BE2C (cell line): ENCODE measurements around the gene PADI6.

Experiments used
- DNase-seq: peaks from one replicate; pipeline ENCODE4 v3.0.0-alpha.2; 2020
- H3K27me3 ChIP-seq: fragments of 250-450 bp; sonication (Bioruptor Pico); 2 replicates; pipeline ENCODE4 v1.5.1; 2020; ENCODE audit warnings: mild to moderate bottlenecking
- H3K36me3 ChIP-seq: fragments of 250-450 bp; sonication (Bioruptor Pico); 2 replicates; pipeline ENCODE4 v1.5.1; 2020; ENCODE audit warnings: mild to moderate bottlenecking
- H3K4me1 ChIP-seq: fragments of 250-450 bp; sonication (Bioruptor Pico); 2 replicates; pipeline ENCODE4 v1.5.1; 2020
- H3K4me3 ChIP-seq: 2 replicates; pipeline ENCODE4 v1.5.1; 2011; ENCODE audit warnings: low read depth, low read length
- H3K9me3 ChIP-seq: fragments of 250-450 bp; sonication (Bioruptor Pico); 2 replicates; pipeline ENCODE4 v1.5.1; 2020
- CTCF ChIP-seq: IDR thresholded peaks from 2 replicates; pipeline ENCODE4 v1.5.1; 2012; ENCODE audit warnings: mild to moderate bottlenecking, low read depth, low read length

PADI6 gene

GRCh38 chr1:17360272-17360956, 11.6 kb upstream of the PADI6 start:
- TF ChIP-seq CTCF = no peak
- H3K4me1 ChIP-seq = no peaks in the 10 kb centered on the region
- no peaks in the 10 kb centered on the region for H3K36me3 ChIP-seq
- no peaks in the 10 kb centered on the region for H3K9me3 ChIP-seq
- no peak overlapping the region for H3K4me3 ChIP-seq
- no peak for DNase-seq
- no peaks in the 10 kb centered on the region for H3K27me3 ChIP-seq

GRCh38 chr1:17361687-17362086, 10.3 kb upstream of the PADI6 start:
- H3K27me3 ChIP-seq = no peaks in the 10 kb centered on the region
- H3K4me1 ChIP-seq = no peaks in the 10 kb centered on the region
- no peak for TF ChIP-seq CTCF
- no peaks in the 10 kb centered on the region for H3K9me3 ChIP-seq
- H3K36me3 ChIP-seq = no peaks in the 10 kb centered on the region
- H3K4me3 ChIP-seq = no peak overlapping the region
- no peak for DNase-seq

- Histone ChIP-seq H3K4me1 (no peaks in the 10 kb centered on the region), H3K4me3 (no peak overlapping the region), H3K9me3 (no peaks in the 10 kb centered on the region), H3K27me3 (no peaks in the 10 kb centered on the region), H3K36me3 (no peaks in the 10 kb centered on the region)
- DNase-seq = no peak
- no peak for TF ChIP-seq CTCF
Measured at GRCh38 chr1:17363351-17363750, 8.6 kb upstream of the PADI6 start.

- Histone ChIP-seq H3K4me3 (no peak overlapping the region), H3K9me3 (no peaks in the 10 kb centered on the region), H3K36me3 (no peaks in the 10 kb centered on the region), H3K4me1 (no peaks in the 10 kb centered on the region), H3K27me3 (no peaks in the 10 kb centered on the region)
- no peak for TF ChIP-seq CTCF
- no peak for DNase-seq
Measured at GRCh38 chr1:17363771-17364170, 8.2 kb upstream of the PADI6 start.

- no peak overlapping the region for H3K4me3 ChIP-seq
- DNase-seq = no peak
- H3K9me3 ChIP-seq = no peaks in the 10 kb centered on the region
- no peaks in the 10 kb centered on the region for H3K4me1 ChIP-seq
- H3K27me3 ChIP-seq = no peaks in the 10 kb centered on the region
- TF ChIP-seq CTCF = no peak
- H3K36me3 ChIP-seq = no peaks in the 10 kb centered on the region
Measured at GRCh38 chr1:17365293-17365692, 6.7 kb upstream of the PADI6 start.

- TF ChIP-seq CTCF = no peak
- no peak for DNase-seq
- Histone ChIP-seq H3K27me3 (no peaks in the 10 kb centered on the region), H3K36me3 (no peaks in the 10 kb centered on the region), H3K4me1 (no peaks in the 10 kb centered on the region), H3K9me3 (no peaks in the 10 kb centered on the region), H3K4me3 (no peak overlapping the region)
Measured at GRCh38 chr1:17369466-17369865, 2.5 kb upstream of the PADI6 start.
